Hematopoietic multipotent progenitor cell treated with erythropoietin and hydrocortisone succinate and interleukin-3 and kit ligand, for 6 days (in vitro differentiated cells): Measurements from ENCODE around the gene SGMS2.

Experiments used
- DNase-seq: peaks from one replicate; pipeline ENCODE4 v3.0.0-alpha.2; 2015

The SGMS2 gene

DNA sequence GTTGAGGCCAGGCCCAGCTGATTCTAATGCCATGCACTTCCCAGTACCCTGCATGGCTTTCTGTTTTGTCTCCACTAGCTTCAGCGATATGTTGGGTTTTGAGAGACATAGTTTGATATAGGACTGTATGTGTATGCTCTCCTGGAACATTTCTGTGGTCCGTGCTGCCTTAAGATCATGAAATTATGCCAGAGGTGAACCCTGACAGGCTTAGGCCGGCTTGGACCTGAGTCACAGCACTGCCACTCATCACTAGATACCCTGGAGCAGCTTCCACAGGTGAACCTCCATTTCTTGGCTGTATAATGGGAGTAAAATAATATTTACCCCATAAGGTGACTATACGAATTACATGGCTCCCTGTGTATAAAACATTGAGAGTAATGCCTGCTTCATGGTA lies 6.4 kb downstream of the SGMS2 start:
- no peak for DNase-seq

DNA sequence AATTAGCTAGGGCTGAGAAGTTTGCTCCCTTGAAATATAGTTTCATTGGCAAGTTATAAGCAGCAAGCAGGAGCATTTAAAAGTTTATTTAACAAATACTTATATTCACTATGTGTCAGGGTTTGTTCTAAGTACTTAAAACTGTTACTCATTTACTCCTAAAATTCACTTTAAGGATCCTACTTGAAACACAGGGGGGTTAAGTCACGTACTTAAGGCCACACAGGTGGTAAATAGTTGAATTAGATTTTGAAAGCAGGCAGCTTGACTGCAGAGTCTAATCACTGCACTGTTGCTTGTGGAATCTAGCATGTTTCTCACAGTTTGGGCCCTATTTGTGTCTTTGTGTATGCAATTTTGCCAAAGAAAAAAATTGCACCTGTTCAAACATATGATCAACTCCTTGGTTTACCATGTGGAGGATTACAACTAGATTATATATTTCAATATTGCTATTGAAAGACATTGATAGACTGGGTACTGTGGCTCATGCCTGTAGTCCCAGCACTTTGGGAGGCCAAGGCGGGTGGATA lies 7.6 kb downstream of the SGMS2 start:
- DNase-seq = no peak

DNA sequence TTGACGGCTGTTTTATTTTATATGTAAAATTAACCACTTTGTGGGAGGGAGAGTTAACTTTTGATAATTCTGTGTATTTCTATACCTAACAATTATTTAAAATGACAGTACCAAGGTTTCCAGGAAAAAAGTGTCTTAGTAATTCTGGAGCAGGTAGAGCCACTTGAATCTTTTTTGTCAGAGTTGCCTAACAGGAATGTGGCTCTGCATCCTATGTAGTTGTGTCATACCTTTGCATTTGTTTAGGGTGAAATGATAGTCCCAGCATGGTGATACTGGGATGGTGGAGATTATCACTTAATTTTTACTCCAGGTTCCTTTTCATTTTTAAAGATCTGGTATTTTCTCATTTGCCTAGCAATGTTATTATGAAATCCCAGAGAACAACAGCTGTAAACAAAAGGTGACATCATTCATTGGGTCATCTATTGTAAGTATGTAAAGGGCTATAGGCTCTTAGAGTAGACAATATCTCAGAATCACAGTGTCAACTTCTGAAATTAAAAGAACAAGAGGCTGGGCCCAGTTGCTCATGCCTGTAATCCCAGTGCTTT lies 9.6 kb downstream of the SGMS2 start:
- DNase-seq = no peak

DNA sequence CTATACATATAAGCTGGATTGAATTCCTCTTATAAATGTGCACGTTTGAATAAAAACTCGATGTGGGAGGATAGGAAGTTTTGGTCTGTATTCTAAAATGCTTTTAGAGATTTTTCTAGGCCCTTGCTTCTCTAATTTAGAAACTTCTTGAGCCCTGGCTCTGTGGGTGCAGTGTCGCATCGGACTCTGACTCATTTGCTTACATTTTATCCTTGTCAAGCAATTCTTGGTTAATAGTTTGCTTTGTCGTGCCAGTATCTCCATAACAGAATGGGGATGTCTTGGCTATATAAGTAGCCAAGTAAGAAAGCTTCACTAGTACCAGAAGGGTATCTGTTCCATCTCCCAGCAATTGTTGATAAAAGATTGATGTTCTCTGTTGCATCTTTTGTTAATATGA lies 10.7 kb downstream of the SGMS2 start:
- DNase-seq = no peak

DNA sequence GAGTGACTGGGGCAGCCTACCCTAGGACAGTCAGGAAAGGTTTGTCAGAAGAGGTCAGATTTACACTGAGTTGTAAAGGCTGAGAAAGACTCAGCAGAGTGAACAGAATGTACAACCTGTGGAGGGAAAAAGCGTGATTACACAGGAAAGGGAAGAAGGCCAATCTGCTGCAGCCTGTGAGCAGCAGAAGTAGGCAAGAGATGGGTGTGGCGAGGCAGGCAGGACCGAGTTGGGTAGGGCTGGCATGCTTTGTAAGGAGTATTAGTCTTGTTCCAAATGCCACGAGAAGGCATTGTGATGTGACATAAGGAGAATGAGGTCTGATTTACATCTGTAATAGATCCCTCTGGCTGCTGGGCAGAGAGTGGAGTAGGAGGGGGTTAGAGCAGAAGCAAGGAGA lies 12.6 kb downstream of the SGMS2 start:
- no peak for DNase-seq

DNA sequence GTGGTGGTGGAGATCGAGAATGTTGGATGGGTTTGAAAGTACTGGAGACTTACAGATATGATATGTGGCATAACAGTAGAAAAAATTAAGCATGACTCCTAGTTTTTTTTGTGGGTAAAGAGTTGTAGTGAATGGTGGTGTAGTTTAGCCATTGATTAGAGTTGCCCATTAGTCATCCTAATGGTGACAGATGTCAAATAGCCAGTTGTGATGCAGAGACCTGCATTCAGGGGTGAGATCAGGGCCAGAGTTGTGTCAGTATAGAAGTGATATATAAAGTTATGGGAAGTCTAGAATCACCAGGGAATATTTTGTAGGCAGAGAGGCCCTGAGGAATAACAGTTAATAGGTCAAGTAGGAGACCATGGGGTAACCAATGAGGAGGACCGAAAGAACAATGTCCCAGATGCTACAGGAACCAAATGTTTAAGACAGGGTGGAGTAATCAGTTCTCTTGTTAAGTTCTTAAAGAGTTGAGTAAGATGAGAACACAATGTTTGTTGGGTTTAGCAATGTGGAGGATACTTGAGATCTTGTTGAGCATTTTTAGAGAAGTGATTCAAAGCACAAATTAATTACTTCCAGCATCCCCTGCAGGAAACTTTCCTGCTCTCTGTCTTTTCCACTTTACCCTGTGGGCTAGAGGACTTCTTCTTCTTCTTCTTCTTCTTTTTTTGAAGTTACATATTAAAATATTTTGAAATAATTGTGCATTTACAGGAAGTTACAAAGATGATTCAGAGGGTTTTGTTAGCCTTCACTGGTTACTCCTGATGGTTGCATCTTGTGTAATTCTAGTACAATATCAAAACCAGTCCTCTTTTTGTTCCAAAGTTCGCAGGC lies 13.3 kb downstream of the SGMS2 start:
- DNase-seq = peak; percentile 44

DNA sequence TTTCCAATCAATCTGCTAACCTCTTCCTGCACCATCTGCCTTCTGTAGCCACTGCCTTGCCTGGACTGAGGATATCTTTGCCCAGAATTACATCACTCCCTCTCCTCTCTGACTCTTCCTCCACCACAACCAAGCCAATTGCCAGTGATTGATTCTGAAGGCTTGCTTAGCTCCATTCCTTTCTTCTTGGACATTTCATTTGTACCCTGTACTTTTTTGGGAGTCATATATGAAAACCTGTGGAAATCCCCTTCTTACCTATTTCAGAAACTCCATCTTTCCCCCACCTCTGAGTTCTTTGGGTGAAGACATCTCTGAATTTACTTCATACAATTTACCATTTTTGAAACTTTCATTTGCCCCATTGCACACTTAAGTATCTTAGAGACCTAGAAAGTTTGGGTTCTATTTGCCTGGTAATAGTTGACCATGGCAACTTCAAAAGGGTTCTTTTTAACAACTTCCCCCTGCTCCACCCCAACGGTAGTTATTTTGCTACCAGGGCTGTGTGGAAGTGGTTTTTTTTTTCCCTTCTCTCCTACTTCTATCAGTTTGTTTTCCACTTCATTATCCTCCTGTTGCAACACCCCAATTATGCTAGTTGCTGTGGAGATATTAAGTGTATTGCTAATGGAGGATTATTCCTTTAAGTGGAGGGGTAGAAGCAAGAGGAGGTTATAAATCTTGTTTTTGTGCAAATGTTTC lies 14.3 kb downstream of the SGMS2 start:
- no peak for DNase-seq

DNA sequence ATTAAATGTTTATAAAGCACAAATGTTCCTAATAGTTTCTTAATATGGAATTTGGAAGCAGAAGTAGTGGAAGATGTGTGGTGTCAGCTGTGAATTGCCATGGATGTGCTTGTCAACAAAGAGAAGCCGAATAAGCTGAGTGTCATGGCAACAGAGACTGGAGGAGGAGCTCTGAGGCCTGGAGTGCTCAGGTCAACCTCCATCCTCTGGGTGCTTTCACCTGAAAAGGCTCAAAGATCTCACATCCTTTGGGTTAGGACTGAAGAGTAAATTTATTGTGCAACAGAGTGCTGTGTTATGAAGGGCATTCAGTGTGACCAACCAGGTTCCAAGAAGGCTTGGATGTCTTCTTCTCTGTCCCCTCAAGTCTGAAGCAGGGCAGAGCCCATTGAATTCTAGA lies 18.7 kb downstream of the SGMS2 start:
- DNase-seq = no peak

DNA sequence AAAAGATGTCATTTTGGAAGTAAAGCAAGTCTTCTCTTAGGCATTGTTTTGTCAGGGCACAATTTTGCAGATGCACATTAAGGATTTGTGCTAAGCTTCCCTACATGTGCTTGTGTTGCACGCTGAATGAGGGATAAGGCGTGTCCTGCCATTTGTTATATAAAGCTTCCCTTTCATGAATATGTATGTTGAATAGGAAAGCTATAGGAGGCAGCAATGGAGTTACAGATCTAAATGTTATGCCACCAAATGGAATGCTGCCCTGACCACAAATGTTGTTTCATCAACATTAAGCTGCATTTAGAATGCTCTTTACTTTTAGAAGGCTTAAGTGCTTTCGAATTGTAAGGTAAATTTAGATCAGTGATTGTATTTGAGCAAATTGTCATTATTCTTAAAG lies 20.9 kb downstream of the SGMS2 start:
- no peak for DNase-seq

DNA sequence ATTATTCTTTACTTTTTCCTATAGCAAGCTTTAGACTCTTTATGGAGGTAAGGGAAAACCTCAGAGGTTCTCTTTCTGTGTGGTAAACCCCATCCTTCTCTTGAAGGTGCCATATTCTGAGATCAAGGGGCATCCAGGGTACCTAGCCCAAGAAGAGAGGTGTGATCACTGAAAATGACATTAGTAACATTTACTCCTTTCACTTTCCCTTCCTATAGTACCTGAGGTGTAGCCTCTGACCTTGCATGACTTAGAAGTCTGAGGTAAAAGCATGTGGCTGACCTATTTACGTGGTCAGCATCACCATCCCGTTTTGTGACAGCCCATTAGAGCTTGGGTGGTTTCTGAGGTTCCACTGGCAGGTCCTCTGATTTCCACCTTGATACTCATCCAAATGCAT lies 25.7 kb downstream of the SGMS2 start:
- no peak for DNase-seq

DNA sequence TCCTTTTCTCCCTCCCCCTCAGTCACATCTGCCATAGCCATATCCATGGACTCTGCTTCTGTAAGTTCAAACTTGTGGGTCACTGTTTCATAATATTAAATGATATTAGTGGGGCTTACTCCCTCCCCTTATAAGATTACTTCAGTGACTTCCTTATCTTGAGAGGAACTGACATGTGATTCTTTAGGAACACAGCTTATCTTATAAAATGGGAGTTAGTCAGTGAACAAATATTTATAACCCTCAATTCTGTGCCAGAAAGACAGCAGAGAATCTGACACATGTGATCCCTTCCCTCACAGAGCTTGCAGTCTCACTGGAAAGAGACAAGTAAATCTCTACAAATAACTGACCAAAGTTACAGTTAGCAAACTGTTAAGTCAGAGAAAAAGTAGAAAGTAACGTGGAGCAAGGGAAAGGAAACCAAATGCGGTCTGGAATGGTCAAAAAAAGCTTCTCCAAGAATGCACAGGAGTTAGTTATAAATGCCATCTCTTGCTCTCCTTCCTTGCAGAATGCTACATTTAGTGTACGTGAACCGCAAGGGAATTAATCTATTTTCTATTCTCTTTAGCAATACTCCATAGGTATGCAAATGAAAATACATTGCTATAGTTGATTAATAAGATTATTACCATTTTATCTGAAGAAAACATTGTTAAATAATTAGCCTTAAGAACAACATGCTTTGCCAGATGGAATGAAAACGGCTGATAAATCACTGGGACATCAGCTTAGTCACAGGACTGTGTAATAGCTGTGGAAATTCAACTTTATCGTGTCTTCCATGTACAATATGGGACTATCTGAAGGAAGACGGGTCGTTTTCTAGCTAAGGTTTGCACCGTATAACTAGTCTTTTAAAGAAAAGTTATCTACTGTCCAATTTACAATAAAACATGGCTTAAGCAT lies 29.0 kb downstream of the SGMS2 start:
- peak; percentile 31 for DNase-seq

DNA sequence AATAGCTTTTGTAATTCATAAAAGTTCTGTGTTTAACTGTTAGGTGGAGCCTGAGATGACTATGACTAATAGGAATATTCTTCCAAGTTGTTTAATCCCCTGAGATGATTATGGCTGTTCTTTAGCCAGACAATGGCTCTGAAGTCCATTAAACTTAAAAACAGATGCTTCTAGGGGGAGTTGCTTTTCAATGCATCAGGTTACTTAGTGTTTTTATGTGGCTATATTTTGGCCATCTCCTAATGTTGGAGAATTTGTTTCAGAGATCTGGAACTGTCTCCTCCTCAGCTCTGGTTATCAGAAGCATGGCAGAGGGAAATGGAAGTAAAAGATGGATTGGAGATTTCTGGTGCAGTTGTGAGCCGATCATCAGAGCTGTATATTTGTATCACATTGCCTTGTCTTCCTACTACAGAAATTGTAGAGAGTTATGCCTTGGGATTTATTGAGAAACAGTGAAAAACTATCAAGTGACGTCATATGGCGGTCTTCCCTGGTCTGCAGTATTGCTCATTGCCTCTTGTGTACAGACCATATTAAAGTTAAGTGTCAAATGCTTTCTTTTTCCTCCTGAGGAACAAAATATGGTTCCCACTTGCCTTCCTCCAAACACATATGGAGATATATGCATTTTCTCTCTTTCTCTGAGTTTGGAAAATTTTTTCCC lies 29.8 kb downstream of the SGMS2 start:
- DNase-seq = no peak

DNA sequence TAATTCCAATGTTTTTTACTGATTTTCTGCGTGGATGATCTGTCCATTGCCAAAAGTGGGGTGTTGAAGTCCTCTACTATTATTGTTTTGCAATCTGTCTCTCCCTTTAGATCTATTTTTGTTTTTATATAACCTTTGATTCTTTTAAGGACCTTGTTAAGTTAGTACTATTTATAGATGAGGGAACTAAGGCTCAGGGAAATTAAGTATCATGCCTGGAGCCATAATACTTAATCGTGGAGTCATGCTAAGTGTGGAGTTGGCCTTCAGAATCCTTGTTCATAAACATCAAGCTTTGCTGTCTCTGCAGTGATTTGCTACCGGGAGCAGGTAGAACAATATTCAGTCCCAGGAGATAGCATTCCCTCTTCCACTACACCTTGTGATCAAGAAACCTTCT lies 31.0 kb downstream of the SGMS2 start:
- DNase-seq = no peak

DNA sequence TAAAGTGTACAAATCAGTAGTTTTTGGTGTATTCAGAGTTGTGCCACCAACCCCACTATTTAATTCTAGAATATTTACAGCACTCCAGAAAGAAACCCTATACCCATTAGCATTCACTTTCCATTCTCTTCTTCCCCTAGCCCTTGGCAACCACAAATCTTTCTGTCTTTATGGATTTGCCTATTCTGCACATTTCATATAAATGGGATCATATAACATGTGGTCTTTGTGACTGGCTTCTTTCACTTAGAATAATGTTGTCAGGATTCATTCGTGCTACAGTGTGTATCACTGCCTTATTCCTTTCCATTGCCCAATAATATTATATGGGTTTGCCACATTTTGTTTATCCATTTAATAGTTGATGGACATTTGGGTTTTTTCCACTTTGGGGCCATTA lies 32.2 kb downstream of the SGMS2 start:
- no peak for DNase-seq

DNA sequence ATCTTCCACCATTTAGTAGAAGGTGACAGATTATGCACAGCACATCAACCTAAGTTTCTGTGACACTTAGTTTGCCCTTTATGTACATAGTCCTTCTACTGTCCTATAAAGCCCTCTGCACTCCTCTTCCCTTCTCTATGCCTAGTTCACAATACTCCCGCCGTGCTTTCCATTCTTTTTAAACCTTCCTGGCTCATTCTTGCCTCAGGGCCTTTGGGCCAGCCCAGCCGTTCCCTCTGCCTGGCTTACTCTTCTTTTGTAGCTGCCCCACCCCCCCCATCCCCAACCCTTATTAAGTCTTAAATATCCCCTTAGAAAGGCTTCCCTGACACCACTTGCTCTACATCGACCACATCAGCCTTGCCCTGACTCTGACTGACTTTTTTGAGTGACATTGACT lies 33.0 kb downstream of the SGMS2 start:
- DNase-seq = no peak

DNA sequence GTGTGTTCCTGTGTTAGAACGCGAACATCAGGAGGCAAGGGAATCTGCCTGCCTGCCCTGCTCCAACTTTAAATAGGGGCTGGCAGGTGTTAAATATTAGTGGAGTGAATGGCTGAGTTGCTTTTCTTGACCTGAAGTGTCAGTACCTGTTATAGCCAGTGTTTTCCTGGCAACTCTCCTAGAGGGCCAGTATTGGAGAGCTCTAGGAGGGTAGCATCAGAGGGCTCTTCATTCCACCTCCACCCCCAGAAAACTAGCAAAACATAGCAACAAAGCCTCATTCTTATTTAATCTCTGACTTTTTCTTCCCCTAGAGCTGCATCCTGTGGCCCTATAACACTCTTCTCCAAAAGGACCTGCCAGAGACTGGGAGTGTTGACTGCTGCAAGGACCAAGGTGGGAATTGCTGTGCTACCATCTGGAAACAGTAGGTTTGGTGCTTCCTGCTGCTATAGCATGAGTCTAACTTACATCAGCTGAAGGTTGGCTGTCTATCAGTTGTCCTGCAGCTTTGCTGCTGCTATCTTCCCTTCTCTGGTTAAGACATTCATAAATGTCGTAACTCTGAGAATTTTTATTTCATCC lies 33.5 kb downstream of the SGMS2 start:
- DNase-seq = no peak

DNA sequence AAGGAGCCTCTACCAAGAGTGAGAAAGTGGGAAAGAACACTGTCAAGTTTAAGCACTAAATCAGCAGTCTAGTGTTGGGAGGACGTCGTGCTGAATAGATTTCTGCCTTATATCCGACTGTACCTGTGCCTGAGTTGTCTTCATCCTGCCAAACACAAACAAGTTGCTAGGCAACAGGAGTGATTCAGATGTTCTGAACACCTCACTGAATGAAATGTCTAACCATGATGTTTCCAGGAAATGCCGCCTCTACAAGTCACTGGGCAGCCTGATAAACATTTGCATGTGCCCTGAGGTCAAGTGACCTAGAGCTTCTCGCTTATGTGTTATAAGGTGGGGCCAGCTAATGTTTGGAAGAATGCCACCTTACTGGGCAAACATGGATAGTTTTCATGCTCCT lies 37.9 kb downstream of the SGMS2 start:
- no peak for DNase-seq

DNA sequence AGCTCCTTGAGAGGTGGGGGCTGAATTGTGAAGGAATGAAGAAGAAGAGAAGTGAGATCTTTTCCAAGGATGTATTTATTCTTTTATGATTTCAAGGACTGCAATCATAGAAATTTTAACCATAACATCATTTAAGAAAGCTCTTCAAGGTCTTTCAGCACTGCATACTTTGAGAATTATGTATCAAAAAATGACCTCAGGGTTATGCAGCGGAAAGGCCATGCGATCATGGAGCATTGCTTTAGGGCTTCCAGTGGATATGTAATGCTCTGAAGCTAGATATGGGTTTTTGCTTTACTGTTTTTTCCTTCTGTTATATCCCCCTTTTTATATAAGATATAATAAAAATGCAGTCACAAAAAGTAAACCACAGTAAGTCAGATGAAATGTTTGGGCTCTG lies 38.7 kb downstream of the SGMS2 start:
- DNase-seq = no peak

DNA sequence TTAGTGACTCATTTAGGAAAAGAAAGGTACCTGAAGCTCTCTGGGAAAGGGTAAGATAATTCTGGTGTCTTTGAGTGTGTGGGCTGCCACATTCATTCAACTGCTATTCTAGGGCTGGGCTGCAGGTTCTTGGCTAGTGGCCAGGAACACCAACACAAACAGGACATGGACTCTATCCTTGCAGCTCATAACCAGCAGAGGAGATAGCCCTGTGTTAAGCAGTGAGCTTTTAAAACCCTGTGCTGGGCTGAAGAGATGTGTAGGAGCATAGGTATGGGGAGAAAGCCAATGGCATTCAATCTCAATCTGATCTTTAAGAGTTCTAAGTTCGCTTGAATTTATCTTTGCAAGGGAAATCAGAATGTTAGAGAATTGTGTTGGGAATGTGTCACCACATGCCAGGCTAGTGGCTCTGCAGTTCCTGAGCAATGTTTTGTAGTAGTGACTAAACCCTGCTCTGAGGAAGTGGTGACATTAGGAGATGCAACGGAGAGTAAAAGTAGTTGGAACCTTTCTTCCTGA lies 39.2 kb downstream of the SGMS2 start:
- DNase-seq = peak; percentile 19

DNA sequence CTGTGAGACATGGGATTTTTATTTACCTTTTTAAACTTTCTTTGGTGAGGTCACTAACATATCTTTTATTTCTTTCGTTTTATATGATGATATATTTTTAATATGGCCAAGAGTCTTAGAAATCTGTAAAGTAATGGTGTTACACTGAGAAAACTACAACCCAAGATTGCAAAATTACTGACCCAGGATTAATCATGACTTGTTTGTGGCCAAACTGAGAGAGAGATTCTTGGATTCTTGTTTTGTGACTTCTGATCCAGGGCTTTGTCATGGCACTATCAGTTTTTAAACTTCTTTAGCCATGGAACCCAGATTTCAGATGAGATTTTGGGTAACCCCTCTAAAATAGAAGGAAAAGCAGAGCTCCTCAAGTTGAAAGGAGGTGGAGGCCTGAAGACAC lies 42.0 kb downstream of the SGMS2 start:
- no peak for DNase-seq

DNA sequence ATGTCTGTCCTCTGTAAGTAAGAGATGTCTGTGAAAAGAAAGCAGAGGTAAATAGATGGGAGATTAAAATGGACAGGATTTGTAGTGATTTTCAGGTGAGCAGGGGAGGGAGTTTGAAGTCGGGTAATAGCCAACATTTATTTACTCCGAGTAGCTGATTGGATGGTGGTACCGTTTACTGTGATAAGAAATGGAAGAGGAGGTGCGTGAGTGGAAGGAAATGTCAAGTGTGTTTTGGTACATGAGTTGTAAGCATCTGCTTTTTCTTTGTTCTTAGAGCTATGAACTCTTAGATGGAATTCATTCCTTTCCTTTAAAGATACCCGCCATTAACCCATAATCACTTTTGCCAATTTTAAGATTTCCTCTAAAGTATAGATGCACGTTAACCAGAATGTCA lies 45.5 kb downstream of the SGMS2 start:
- DNase-seq = no peak
